Sigmoid colon (tissue), 4 donors: ENCODE measurements around the gene DYRK1A.

Source experiments
- CTCF ChIP-seq, 4 experiments: fragments of 450-650 bp in 3 of 4; fragments of 200-600 bp in 1 of 4; IDR thresholded peaks; one replicate each; pipeline ENCODE4 v1.5.1; 2016 to 2019; ENCODE audit warnings: antibody characterized with exemption in 4 of 4, mild to moderate bottlenecking in 3 of 4, moderate library complexity in 2 of 4
- POLR2AphosphoS5 ChIP-seq, 4 donors: sonication (generic); formaldehyde crosslinking; IDR thresholded peaks; one replicate each; pipeline ENCODE4 v1.6.1; 2017; ENCODE audit warnings: antibody characterized with exemption in 4 of 4

DNA sequence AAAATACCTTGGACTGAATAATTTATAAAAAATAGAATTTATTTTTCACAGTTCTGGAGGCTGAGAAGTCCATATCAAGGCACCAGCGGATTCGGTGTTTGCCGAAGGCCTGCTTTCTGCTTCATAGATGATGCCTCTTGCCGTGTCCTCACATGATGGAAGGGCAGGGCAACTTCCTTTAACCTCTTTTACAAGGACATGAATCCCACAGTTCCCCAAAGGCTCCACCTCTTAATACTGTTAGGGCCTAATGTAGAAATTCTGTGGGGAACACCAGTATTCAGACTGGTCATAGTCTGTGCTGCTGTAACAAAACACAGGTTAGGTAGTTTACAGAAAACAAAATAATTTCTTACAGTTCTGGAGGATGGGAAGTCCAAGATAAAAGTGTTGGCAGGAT is 25.9 kb downstream of the DYRK1A start:
- TF ChIP-seq CTCF (IDR thresholded peaks at IDR 0.05), result no peak
- TF ChIP-seq POLR2AphosphoS5 (IDR thresholded peaks at IDR 0.05), result no peak
